Thyroid gland (tissue), 4 donors: ENCODE measurements around the gene UGT2A2.

Experiments
- POLR2A ChIP-seq, 2 donors: fragments of 450-650 bp; IDR thresholded peaks; one replicate each; pipeline ENCODE4 v1.6.1; 2017; ENCODE audit warnings: antibody characterized with exemption in 2 of 2, mild to moderate bottlenecking in 2 of 2, moderate library complexity in 1 of 2
- TF ChIP-seq, protein P1 (sequence below), 6 experiments: fragments of 200-600 bp in 3 of 6; fragments of 450-650 bp in 3 of 6; sonication (generic) in 3 of 6; IDR thresholded peaks; one replicate each; pipeline ENCODE4 v1.5.1; 2016 to 2019; ENCODE audit warnings: antibody characterized with exemption in 6 of 6, mild to moderate bottlenecking in 2 of 6, inconsistent platforms in 1 of 6, moderate library complexity in 1 of 6

- no peak for TF ChIP-seq POLR2A (IDR thresholded peaks at IDR 0.05)
- TF ChIP-seq, protein P1, sequence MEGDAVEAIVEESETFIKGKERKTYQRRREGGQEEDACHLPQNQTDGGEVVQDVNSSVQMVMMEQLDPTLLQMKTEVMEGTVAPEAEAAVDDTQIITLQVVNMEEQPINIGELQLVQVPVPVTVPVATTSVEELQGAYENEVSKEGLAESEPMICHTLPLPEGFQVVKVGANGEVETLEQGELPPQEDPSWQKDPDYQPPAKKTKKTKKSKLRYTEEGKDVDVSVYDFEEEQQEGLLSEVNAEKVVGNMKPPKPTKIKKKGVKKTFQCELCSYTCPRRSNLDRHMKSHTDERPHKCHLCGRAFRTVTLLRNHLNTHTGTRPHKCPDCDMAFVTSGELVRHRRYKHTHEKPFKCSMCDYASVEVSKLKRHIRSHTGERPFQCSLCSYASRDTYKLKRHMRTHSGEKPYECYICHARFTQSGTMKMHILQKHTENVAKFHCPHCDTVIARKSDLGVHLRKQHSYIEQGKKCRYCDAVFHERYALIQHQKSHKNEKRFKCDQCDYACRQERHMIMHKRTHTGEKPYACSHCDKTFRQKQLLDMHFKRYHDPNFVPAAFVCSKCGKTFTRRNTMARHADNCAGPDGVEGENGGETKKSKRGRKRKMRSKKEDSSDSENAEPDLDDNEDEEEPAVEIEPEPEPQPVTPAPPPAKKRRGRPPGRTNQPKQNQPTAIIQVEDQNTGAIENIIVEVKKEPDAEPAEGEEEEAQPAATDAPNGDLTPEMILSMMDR (IDR thresholded peaks at IDR 0.05) = no peak
Observed at GRCh38 chr4:69600013-69600412, 39.4 kb downstream of the UGT2A2 start.
